SU-DHL-6 (cell line): ENCODE results near the gene DENND2A.

Experiments
- H2AFZ ChIP-seq: fragments of 200-600 bp; sonication (generic); 2 replicates; pipeline ENCODE4 v1.6.1; 2014; ENCODE audit warnings: low read depth, mild to moderate bottlenecking, moderate library complexity, mixed read lengths, antibody characterized with exemption, low read length; ENCODE audit not compliant: severe bottlenecking
- H3F3A ChIP-seq: fragments of 200-600 bp; shearing (Covaris generic); 2 replicates; pipeline ENCODE4 v1.6.0; 2016; ENCODE audit warnings: antibody characterized with exemption, mild to moderate bottlenecking; ENCODE audit not compliant: insufficient read depth
- H3K27ac ChIP-seq: fragments of 200-600 bp; sonication (generic); 2 replicates; pipeline ENCODE4 v1.5.1; 2016; ENCODE audit warnings: low read depth, mild to moderate bottlenecking, low read length, moderate library complexity, mixed read lengths
- H3K27me3 ChIP-seq: fragments of 200-600 bp; sonication (generic), shearing (Covaris generic); 2 replicates; pipeline ENCODE4 v1.6.0; 2014; ENCODE audit warnings: mild to moderate bottlenecking, low read length
- H3K36me3 ChIP-seq: fragments of 200-600 bp; sonication (generic); 2 replicates; pipeline ENCODE4 v1.6.1; 2014; ENCODE audit warnings: mild to moderate bottlenecking, low read length, mixed read lengths
- H3K4me2 ChIP-seq: fragments of 300-600, 200-600 bp; shearing (Covaris generic), sonication (generic); 2 replicates; pipeline ENCODE4 v1.6.0; 2014; ENCODE audit warnings: low read length, low read depth, mild to moderate bottlenecking; ENCODE audit not compliant: poor library complexity, severe bottlenecking
- H3K4me3 ChIP-seq: fragments of 200-600 bp; sonication (generic); 2 replicates; pipeline ENCODE4 v1.5.1; 2014; ENCODE audit warnings: antibody characterized with exemption, low read length, mild to moderate bottlenecking, mixed read lengths; ENCODE audit not compliant: insufficient read depth, poor library complexity, severe bottlenecking
- H3K79me2 ChIP-seq: fragments of 200-600 bp; sonication (generic); 2 replicates; pipeline ENCODE4 v1.6.1; 2014; ENCODE audit warnings: mild to moderate bottlenecking, low read length, moderate library complexity; ENCODE audit not compliant: insufficient read depth
- H3K9ac ChIP-seq: fragments of 200-600 bp; sonication (generic); 2 replicates; pipeline ENCODE4 v1.7.0; 2014; ENCODE audit warnings: mild to moderate bottlenecking, low read length
- H3K9me2 ChIP-seq: fragments of 200-600 bp; sonication (generic); replicated peaks from 2 replicates; pipeline ENCODE4 v1.6.1; 2014; ENCODE audit warnings: low read length; ENCODE audit not compliant: insufficient read depth
- H3K9me3 ChIP-seq: fragments of 200-600 bp; sonication (generic); 2 replicates; pipeline ENCODE4 v1.6.1; 2014; ENCODE audit warnings: low read length, mixed read lengths; ENCODE audit not compliant: insufficient read depth
- H4K20me1 ChIP-seq: fragments of 200-600 bp; sonication (generic); 2 replicates; pipeline ENCODE4 v1.6.1; 2014; ENCODE audit warnings: low read depth, mild to moderate bottlenecking, antibody characterized with exemption, low read length, moderate library complexity, mixed read lengths
- CTCF ChIP-seq: fragments of 200-600 bp; sonication (generic); IDR thresholded peaks from one replicate; pipeline ENCODE4 v1.5.1; 2017; ENCODE audit warnings: antibody characterized with exemption, mild to moderate bottlenecking, low read length, moderate library complexity; ENCODE audit not compliant: insufficient read depth, poor library complexity, severe bottlenecking
- EZH2phosphoT487 ChIP-seq: fragments of 200-600 bp; sonication (generic), shearing (Covaris generic); conservative IDR thresholded peaks from 2 replicates; pipeline ENCODE4 v1.6.1; 2018; ENCODE audit warnings: mild to moderate bottlenecking, antibody characterized with exemption, low read length, moderate library complexity, mixed read lengths

Gene DENND2A

DNA sequence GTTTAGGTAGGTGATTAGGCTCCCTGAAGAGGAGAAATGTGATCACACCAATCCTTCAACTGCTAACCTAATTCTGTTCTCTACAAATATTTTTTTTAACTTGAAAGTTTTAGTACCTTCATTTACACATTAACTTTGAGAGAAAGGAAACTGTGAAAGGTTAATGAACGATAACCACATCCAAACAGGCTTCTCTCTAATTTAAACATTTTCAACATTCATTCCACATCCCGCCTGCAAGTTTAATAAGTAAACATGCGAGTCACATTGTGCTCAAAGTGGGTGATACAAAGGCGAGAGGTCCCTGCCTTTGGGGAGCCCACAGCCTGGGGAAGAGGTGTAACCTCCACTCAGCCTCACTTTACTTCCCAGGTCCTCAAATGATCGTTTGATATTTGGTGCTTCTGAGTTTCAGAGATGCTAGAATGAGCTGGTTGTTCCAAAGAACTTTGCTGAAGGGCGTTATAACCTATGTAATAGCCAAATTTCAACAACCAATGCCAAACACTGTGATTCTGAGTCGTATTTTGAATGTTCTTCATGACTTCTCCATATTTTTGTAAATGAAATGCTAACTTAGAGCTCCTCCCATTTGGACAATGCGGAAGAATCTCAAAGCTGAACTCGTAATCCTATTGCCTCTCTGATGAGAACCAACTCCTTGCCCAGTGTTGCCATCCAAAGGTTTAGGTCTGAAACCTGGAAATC, 47.5 kb downstream of the DENND2A start:
- H3K4me3 ChIP-seq, result no peak overlapping the region

DNA sequence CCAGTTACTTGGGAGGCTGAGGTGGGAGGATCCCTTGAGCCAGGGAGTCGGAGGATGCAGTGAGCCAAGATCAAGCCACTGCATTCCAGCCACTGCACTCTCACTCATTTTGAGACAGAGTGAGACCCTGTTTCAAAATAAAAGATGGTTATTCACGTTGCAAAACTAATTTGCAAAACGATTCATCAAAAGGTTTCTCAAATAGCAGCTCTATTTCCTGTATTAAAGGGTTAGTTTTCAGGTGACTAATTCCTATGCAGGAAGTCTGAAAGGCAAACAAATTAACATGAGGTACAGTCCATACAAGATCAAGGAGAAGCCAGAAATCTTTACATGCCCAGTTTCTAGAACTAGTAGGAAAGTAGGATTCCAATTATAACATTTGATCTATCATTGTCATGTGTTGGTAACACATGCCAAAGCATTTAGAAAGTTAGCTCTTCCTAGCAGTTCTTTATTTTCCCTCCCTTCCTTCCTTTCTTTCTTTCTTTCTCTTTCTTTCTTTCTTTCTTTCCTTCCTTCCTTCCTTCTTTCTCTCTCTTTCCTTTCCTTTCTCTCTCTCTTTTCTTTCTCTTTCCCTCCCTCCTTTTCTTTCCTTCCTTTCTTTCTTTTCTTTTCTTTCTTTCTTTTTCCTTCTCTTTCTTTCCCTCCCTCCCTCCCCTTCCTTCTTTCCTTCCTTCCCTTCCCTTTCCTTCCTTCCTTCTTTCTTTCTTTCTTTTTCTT, 49.3 kb downstream of the DENND2A start:
- Histone ChIP-seq H3K4me3 (no peak overlapping the region), H3K27me3 (no peaks in the 10 kb centered on the region), H3K36me3 (no peaks in the 10 kb centered on the region), H3K79me2 (no peaks in the 10 kb centered on the region), H4K20me1 (no peaks in the 10 kb centered on the region), H3K9ac (no peak overlapping the region), H3F3A (no peaks in the 10 kb centered on the region), H3K4me2 (no peak overlapping the region), H3K27ac (no peak overlapping the region), H2AFZ (no peak overlapping the region), H3K9me3 (no peaks in the 10 kb centered on the region), H3K9me2 (no peaks in the 10 kb centered on the region)
- TF ChIP-seq EZH2phosphoT487, result no peak
- no peak for TF ChIP-seq CTCF

More for the DNA sequence above, 47.5 kb downstream of the DENND2A start:
- Histone ChIP-seq H3K27me3 (no peaks in the 10 kb centered on the region), H3K9ac (no peak overlapping the region), H4K20me1 (no peaks in the 10 kb centered on the region), H2AFZ (no peak overlapping the region), H3K36me3 (no peaks in the 10 kb centered on the region), H3K27ac (no peak overlapping the region), H3K9me2 (no peaks in the 10 kb centered on the region), H3F3A (no peaks in the 10 kb centered on the region), H3K4me2 (no peak overlapping the region), H3K79me2 (no peaks in the 10 kb centered on the region), H3K9me3 (no peaks in the 10 kb centered on the region)
- no peak for TF ChIP-seq EZH2phosphoT487
- no peak for TF ChIP-seq CTCF

DNA sequence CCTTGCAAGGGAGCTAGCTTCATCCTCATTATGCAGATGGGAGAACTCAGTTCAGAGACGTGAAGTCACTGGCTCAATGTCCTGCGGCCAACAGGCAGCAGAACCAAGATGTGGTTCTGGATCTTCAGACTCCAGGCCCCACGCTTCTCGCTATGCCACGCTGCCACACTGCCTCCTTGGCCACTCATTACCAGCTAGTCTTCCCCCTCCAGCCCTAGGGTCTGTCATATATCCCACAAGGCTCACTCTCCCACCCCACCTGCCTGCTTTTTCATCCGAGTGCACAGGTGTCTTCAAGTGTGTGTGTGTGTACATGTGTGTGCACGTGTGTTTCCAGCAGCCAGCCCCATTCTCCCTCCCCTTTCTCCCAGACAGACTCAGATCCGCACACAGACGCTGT, 53.4 kb downstream of the DENND2A start:
- H3F3A ChIP-seq, result no peaks in the 10 kb centered on the region
- H3K36me3 ChIP-seq, result no peaks in the 10 kb centered on the region
- H3K4me3 ChIP-seq, result no peak overlapping the region
- no peak overlapping the region for H3K4me2 ChIP-seq
- H4K20me1 ChIP-seq, result no peaks in the 10 kb centered on the region
- TF ChIP-seq CTCF, result no peak
- no peak for TF ChIP-seq EZH2phosphoT487
- H3K9ac ChIP-seq, result no peak overlapping the region
- no peaks in the 10 kb centered on the region for H3K27me3 ChIP-seq
- H3K79me2 ChIP-seq, result no peaks in the 10 kb centered on the region
- no peak overlapping the region for H2AFZ ChIP-seq
- no peaks in the 10 kb centered on the region for H3K9me2 ChIP-seq
- no peaks in the 10 kb centered on the region for H3K9me3 ChIP-seq
- no peak overlapping the region for H3K27ac ChIP-seq
